ENCODE results near the gene FSTL4. TPM values are rescaled to one million over a fixed set of nuclear protein-coding genes. Genes with fewer than 3 reads are reported as not detected.
"Not testable (repeated sequence)": the region's sequence is repeated elsewhere in the genome, so short reads cannot be mapped to it uniquely, and the experiment has no call there.

FSTL4 gene
- polyA plus RNA-seq, 1 of the 3 experiments (the other 2 are of a cell fraction), result not detected

DNA sequence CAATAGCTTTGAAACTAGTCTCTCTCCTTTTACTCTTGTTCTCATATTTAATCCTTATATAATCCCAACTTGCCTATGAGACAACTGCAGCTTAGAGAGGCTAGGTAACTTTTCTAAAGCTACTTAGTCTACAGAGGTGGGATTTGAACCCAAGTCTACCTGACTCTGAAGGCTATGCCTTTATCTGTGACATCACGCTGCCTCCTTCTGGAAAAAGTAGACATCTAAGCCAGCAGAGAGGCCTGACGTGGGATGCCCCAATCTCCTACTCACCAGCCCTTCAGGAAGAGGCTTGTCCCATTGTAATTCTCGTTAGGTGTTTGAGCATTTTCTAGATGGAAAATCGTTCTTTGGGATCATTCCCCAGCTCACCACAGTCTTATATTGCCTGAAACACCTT lies 393.0 kb downstream of the FSTL4 start:
- H3K9me3 ChIP-seq, result no peaks in the 10 kb centered on the region
- CTCF ChIA-PET, result interaction anchor here (0.7 to 0.9 kb wide), 2 partner anchors 11 to 107 kb away, joined by 3 read pairs; no protein-coding TSS in a partner anchor
- H3K9me2 ChIP-seq, result no peaks in the 10 kb centered on the region
- no peak overlapping the region for H3K9ac ChIP-seq
- no peaks in the 10 kb centered on the region for H3F3A ChIP-seq (replicated peaks; ENCODE audit: insufficient read depth)
- no peaks in the 10 kb centered on the region for H3K4me1 ChIP-seq (ENCODE audit: control insufficient read depth in 1 of 2, insufficient read depth in 2 of 2, low read depth in 1 of 2, low read length in 1 of 2)
- no peaks in the 10 kb centered on the region; the same call in 1 of the 2 replicates for H3K27me3 ChIP-seq (ENCODE audit: insufficient read depth)
- 45% methylated on average over 4 of the region's 4 CpGs for WGBS (ENCODE audit: low lambda C conversion rate)
- H3K36me3 ChIP-seq (replicated peaks in 1 of 2; ENCODE audit: control insufficient read depth in 1 of 2, insufficient read depth in 2 of 2, low read length in 1 of 2), result no peaks in the 10 kb centered on the region
- TF ChIP-seq TEAD4 (IDR thresholded peaks at IDR 0.05; ENCODE audit: borderline replicate concordance, insufficient read depth) (no peak), MEF2A (IDR thresholded peaks at IDR 0.05; ENCODE audit: borderline replicate concordance, low read depth) (no peak), POLR2AphosphoS5 (IDR thresholded peaks at IDR 0.05; ENCODE audit: low read depth, low read length) (no peak), MXI1 (IDR thresholded peaks at IDR 0.05; ENCODE audit: low read depth, low read length) (no peak), NFIC (IDR thresholded peaks at IDR 0.05; ENCODE audit: borderline replicate concordance) (no peak), JUND (IDR thresholded peaks at IDR 0.05) (no peak), TCF12 (IDR thresholded peaks at IDR 0.05) (no peak)
- TF ChIP-seq, protein P1, sequence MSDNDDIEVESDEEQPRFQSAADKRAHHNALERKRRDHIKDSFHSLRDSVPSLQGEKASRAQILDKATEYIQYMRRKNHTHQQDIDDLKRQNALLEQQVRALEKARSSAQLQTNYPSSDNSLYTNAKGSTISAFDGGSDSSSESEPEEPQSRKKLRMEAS (IDR thresholded peaks at IDR 0.05; ENCODE audit: low read depth), result no peak
- TF ChIP-seq, protein P2, sequence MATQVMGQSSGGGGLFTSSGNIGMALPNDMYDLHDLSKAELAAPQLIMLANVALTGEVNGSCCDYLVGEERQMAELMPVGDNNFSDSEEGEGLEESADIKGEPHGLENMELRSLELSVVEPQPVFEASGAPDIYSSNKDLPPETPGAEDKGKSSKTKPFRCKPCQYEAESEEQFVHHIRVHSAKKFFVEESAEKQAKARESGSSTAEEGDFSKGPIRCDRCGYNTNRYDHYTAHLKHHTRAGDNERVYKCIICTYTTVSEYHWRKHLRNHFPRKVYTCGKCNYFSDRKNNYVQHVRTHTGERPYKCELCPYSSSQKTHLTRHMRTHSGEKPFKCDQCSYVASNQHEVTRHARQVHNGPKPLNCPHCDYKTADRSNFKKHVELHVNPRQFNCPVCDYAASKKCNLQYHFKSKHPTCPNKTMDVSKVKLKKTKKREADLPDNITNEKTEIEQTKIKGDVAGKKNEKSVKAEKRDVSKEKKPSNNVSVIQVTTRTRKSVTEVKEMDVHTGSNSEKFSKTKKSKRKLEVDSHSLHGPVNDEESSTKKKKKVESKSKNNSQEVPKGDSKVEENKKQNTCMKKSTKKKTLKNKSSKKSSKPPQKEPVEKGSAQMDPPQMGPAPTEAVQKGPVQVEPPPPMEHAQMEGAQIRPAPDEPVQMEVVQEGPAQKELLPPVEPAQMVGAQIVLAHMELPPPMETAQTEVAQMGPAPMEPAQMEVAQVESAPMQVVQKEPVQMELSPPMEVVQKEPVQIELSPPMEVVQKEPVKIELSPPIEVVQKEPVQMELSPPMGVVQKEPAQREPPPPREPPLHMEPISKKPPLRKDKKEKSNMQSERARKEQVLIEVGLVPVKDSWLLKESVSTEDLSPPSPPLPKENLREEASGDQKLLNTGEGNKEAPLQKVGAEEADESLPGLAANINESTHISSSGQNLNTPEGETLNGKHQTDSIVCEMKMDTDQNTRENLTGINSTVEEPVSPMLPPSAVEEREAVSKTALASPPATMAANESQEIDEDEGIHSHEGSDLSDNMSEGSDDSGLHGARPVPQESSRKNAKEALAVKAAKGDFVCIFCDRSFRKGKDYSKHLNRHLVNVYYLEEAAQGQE (IDR thresholded peaks at IDR 0.05; ENCODE audit: low read depth, low read length), result no peak
- H3K79me2 ChIP-seq (ENCODE audit: insufficient read depth), result no peaks in the 10 kb centered on the region
- no peaks in the 10 kb centered on the region for H4K20me1 ChIP-seq (ENCODE audit: insufficient read depth)
- H3K4me2 ChIP-seq, result no peak overlapping the region
- H3K4me3 ChIP-seq (ENCODE audit: low read depth in 2 of 2, low read length in 1 of 2), result no peak overlapping the region
- no peak for DNase-seq
- H2AFZ ChIP-seq (ENCODE audit: low read depth), result no peak overlapping the region
- POLR2A ChIA-PET, result no interaction called here
- H3K27ac ChIP-seq (ENCODE audit: low read depth in 2 of 2, low read length in 1 of 2), result no peak overlapping the region

DNA sequence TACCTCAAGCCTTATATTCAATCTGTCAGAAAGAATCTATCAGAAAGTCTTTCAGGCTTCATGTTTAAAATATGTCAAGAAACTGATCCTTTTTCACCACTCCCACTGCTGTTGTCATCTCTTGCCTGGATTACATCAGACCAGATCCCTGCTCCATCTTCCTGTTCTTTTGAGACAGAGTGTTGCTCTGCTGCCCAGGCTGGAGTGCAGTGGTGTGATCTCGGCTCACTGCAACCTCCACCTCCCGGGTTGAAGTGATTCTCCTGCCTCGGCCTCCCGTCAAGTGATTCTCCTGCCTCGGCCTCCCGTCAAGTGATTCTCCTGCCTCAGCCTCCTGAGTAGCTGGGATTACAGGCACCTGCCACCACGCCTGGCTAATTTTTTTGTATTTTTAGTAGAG lies 396.2 kb downstream of the FSTL4 start:
- H3K9me3 ChIP-seq; DNase-seq; H3K27me3 ChIP-seq (ENCODE audit: insufficient read depth); H3F3A ChIP-seq (replicated peaks; ENCODE audit: insufficient read depth); H3K79me2 ChIP-seq (ENCODE audit: insufficient read depth); H4K20me1 ChIP-seq (ENCODE audit: insufficient read depth); H2AFZ ChIP-seq (ENCODE audit: low read depth); H3K27ac ChIP-seq (ENCODE audit: low read depth in 2 of 2, low read length in 1 of 2); H3K9me2 ChIP-seq; H3K4me1 ChIP-seq (ENCODE audit: control insufficient read depth in 1 of 2, insufficient read depth in 2 of 2, low read depth in 1 of 2, low read length in 1 of 2); H3K4me2 ChIP-seq; POLR2A ChIA-PET; CTCF ChIA-PET; H3K9ac ChIP-seq; H3K36me3 ChIP-seq (replicated peaks in 1 of 2; ENCODE audit: control insufficient read depth in 1 of 2, insufficient read depth in 2 of 2, low read length in 1 of 2); H3K4me3 ChIP-seq (ENCODE audit: low read depth in 2 of 2, low read length in 1 of 2): not testable (repeated sequence)
- WGBS (ENCODE audit: low lambda C conversion rate), result 74% methylated on average over 7 of the region's 7 CpGs

Measured in SK-N-SH (cell line).